Neural cell (in vitro differentiated cells): ENCODE data around the gene HECTD1.

Source experiments
- EP300 ChIP-seq: fragments of 450-650 bp; conservative IDR thresholded peaks from 2 replicates; pipeline ENCODE4 v1.6.1; 2014; ENCODE audit warnings: antibody characterized with exemption, mild to moderate bottlenecking, moderate library complexity; ENCODE audit not compliant: poor library complexity, severe bottlenecking
- TF ChIP-seq, protein P1 (sequence below): fragments of 450-650 bp; IDR thresholded peaks from 2 replicates; pipeline ENCODE4 v1.5.1; 2014; ENCODE audit warnings: antibody characterized with exemption, mild to moderate bottlenecking, moderate library complexity; ENCODE audit not compliant: poor library complexity, severe bottlenecking

DNA sequence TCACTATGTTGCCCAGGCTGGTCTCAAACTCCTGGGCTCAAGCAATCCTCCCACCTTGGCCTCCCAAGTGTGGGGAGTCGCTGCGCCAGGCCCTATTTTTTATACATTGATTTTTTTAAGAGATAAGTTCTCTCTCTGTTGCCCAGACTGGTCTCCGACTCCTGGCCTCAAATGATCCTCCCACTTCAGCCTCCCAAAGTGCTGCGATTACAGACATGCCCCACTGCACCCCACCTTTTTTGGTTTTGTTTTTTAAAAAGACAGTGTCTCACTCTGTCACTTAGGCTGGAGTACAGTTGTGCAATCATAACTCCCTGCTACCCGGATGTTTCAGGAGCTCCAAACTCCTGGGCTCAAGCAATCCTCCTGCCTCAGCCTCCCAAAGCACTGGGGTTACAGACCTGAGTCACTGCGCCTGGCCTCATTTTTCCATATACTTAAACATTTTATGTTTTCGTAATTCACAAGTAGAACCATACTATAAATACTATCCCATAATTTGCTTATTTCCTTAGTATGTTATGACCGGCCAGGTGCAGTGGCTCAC lies 16.8 kb downstream of the HECTD1 start:
- TF ChIP-seq, protein P1, sequence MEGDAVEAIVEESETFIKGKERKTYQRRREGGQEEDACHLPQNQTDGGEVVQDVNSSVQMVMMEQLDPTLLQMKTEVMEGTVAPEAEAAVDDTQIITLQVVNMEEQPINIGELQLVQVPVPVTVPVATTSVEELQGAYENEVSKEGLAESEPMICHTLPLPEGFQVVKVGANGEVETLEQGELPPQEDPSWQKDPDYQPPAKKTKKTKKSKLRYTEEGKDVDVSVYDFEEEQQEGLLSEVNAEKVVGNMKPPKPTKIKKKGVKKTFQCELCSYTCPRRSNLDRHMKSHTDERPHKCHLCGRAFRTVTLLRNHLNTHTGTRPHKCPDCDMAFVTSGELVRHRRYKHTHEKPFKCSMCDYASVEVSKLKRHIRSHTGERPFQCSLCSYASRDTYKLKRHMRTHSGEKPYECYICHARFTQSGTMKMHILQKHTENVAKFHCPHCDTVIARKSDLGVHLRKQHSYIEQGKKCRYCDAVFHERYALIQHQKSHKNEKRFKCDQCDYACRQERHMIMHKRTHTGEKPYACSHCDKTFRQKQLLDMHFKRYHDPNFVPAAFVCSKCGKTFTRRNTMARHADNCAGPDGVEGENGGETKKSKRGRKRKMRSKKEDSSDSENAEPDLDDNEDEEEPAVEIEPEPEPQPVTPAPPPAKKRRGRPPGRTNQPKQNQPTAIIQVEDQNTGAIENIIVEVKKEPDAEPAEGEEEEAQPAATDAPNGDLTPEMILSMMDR = no peak
- TF ChIP-seq EP300 = no peak
